Activated naive CD4-positive, alpha-beta T cell treated with anti-CD3 and anti-CD28 coated beads, Interleukin-2, amount 10 ng/mL, durations not matched to agents 7 days and 5 days (primary cell): ENCODE measurements around the gene SMIM27.
A peak's percentile ranks its signal among the peaks of the same experiment; 100 is the strongest.
"Not testable (repeated sequence)": the region's sequence is repeated elsewhere in the genome, so short reads cannot be mapped to it uniquely, and the experiment has no call there.

Source experiments
- CTCF ChIA-PET: fragments of 350-600 bp; sonication (Branson Sonifier 250); formaldehyde crosslinking; loops from one replicate; lab custom pipeline; 2021; ENCODE audit warnings: antibody characterized with exemption; lab: Charles Lee
- DNase-seq: peaks from one replicate; pipeline ENCODE4 v3.0.0-alpha.2; 2020
- H3K27ac Mint-ChIP-seq: one replicate; pipeline ENCODE4 v1.8.0; 2021; ENCODE audit warnings: mild to moderate bottlenecking, moderate library complexity, mixed read lengths
- H3K27me3 Mint-ChIP-seq: one replicate; pipeline ENCODE4 v1.8.0; 2021; ENCODE audit warnings: mild to moderate bottlenecking, mixed read lengths
- H3K36me3 Mint-ChIP-seq: one replicate; pipeline ENCODE4 v1.8.0; 2021; ENCODE audit warnings: mixed read lengths
- H3K4me1 Mint-ChIP-seq: one replicate; pipeline ENCODE4 v1.8.0; 2021; ENCODE audit warnings: mixed read lengths
- H3K4me3 Mint-ChIP-seq: one replicate; pipeline ENCODE4 v1.8.0; 2021; ENCODE audit warnings: mild to moderate bottlenecking, moderate library complexity, mixed read lengths
- H3K9me3 Mint-ChIP-seq: one replicate; pipeline ENCODE4 v1.8.0; 2021; ENCODE audit warnings: mixed read lengths

SMIM27 gene

GRCh38 chr9:32533816-32534215, 18.3 kb upstream of the SMIM27 start:
- peaks cover 12% of the 10 kb centered on the region for H3K36me3 Mint-ChIP-seq
- CTCF ChIA-PET: interaction anchor here (1.3 to 1.5 kb wide), 2 partner anchors 8 to 16 kb away, joined by 3 to 5 read pairs; partner anchors contain the start of gene RIGI
- no peak for DNase-seq

GRCh38 chr9:32543047-32543446, 9.1 kb upstream of the SMIM27 start:
- H3K27me3 Mint-ChIP-seq: no peaks in the 10 kb centered on the region
- no peak overlapping the region for H3K27ac Mint-ChIP-seq
- no peaks in the 10 kb centered on the region for H3K9me3 Mint-ChIP-seq
- CTCF ChIA-PET: no interaction called here
- peaks cover 6% of the 10 kb centered on the region for H3K4me1 Mint-ChIP-seq
- no peak for DNase-seq
- peaks cover 28% of the 10 kb centered on the region for H3K36me3 Mint-ChIP-seq
- H3K4me3 Mint-ChIP-seq: no peak overlapping the region

More at GRCh38 chr9:32533816-32534215, 18.3 kb upstream of the SMIM27 start:
- Mint-ChIP-seq H3K27me3 (no peaks in the 10 kb centered on the region), H3K4me3 (no peak overlapping the region), H3K4me1 (no peaks in the 10 kb centered on the region), H3K27ac (no peak overlapping the region), H3K9me3 (no peaks in the 10 kb centered on the region)

- no peaks in the 10 kb centered on the region for H3K9me3 Mint-ChIP-seq
- DNase-seq: no peak
- H3K27me3 Mint-ChIP-seq: no peaks in the 10 kb centered on the region
- peaks cover 27% of the 10 kb centered on the region for H3K4me1 Mint-ChIP-seq
- H3K27ac Mint-ChIP-seq: no peak overlapping the region
- no peak overlapping the region for H3K4me3 Mint-ChIP-seq
- CTCF ChIA-PET: interaction anchor here (0.7 to 1.3 kb wide), 3 partner anchors 26 to 168 kb away, joined by 3 to 5 read pairs (median 5); partner anchors contain the start of gene NDUFB6
- peaks cover 39% of the 10 kb centered on the region for H3K36me3 Mint-ChIP-seq
Measured at GRCh38 chr9:32545884-32546283, 6.2 kb upstream of the SMIM27 start.

- H3K36me3 Mint-ChIP-seq: peaks cover 29% of the 10 kb centered on the region
- H3K4me1 Mint-ChIP-seq: peaks cover 30% of the 10 kb centered on the region
- H3K27ac Mint-ChIP-seq, H3K27me3 Mint-ChIP-seq, CTCF ChIA-PET, H3K4me3 Mint-ChIP-seq, H3K9me3 Mint-ChIP-seq, DNase-seq: not testable (repeated sequence)
Measured at GRCh38 chr9:32548213-32548612, 3.9 kb upstream of the SMIM27 start.

GRCh38 chr9:32550150-32550561, 2.0 kb upstream of the SMIM27 start:
- CTCF ChIA-PET: interaction anchor here (1.0 to 3.4 kb wide), 7 partner anchors 13 to 171 kb away, joined by 3 to 20 read pairs (median 8); partner anchors contain the start of gene RIGI
- Mint-ChIP-seq H3K27ac (peak overlapping the region; percentile 84), H3K36me3 (peaks cover 24% of the 10 kb centered on the region), H3K4me3 (peak overlapping the region; percentile 87), H3K4me1 (peaks cover 36% of the 10 kb centered on the region), H3K9me3 (no peaks in the 10 kb centered on the region), H3K27me3 (no peaks in the 10 kb centered on the region)
- DNase-seq: no peak

GRCh38 chr9:32550562-32551275, 1.4 kb upstream of the SMIM27 start:
- peak; percentile 97 for DNase-seq
- H3K36me3 Mint-ChIP-seq: peaks cover 24% of the 10 kb centered on the region
- CTCF ChIA-PET: interaction anchor here (0.7 to 3.4 kb wide), 9 partner anchors 13 to 172 kb away, joined by 3 to 20 read pairs (median 6); partner anchors contain the start of gene RIGI
- peak overlapping the region; percentile 87 for H3K4me3 Mint-ChIP-seq
- no peaks in the 10 kb centered on the region for H3K27me3 Mint-ChIP-seq
- H3K27ac Mint-ChIP-seq: peak overlapping the region; percentile 99
- H3K9me3 Mint-ChIP-seq: no peaks in the 10 kb centered on the region
- H3K4me1 Mint-ChIP-seq: peaks cover 36% of the 10 kb centered on the region

- peaks cover 34% of the 10 kb centered on the region for H3K4me1 Mint-ChIP-seq
- peak overlapping the region; percentile 99 for H3K27ac Mint-ChIP-seq
- no peaks in the 10 kb centered on the region for H3K27me3 Mint-ChIP-seq
- no peaks in the 10 kb centered on the region for H3K9me3 Mint-ChIP-seq
- H3K4me3 Mint-ChIP-seq: peak overlapping the region; percentile 87
- CTCF ChIA-PET: interaction anchor here (0.7 to 3.9 kb wide), 7 partner anchors 12 to 172 kb away, joined by 3 to 20 read pairs (median 8); partner anchors contain the start of gene RIGI
- peak; percentile 57 for DNase-seq
- peaks cover 27% of the 10 kb centered on the region for H3K36me3 Mint-ChIP-seq
Measured at GRCh38 chr9:32551276-32552051, 663 bp upstream of the SMIM27 start.

- no peak overlapping the region for H3K4me3 Mint-ChIP-seq
- no peaks in the 10 kb centered on the region for H3K27me3 Mint-ChIP-seq
- H3K27ac Mint-ChIP-seq: no peak overlapping the region
- H3K9me3 Mint-ChIP-seq: no peaks in the 10 kb centered on the region
- H3K4me1 Mint-ChIP-seq: peaks cover 23% of the 10 kb centered on the region
- CTCF ChIA-PET: interaction anchor here (1.0 to 3.9 kb wide), 3 partner anchors 11 to 175 kb away, joined by 3 to 14 read pairs (median 4); no protein-coding TSS in a partner anchor
- H3K36me3 Mint-ChIP-seq: peaks cover 18% of the 10 kb centered on the region
- no peak for DNase-seq
Measured at GRCh38 chr9:32554107-32554506, 2.0 kb downstream of the SMIM27 start.

GRCh38 chr9:32554591-32554990, 2.5 kb downstream of the SMIM27 start:
- Mint-ChIP-seq H3K27ac (no peak overlapping the region), H3K4me3 (no peak overlapping the region), H3K9me3 (no peaks in the 10 kb centered on the region), H3K27me3 (no peaks in the 10 kb centered on the region), H3K36me3 (peaks cover 15% of the 10 kb centered on the region), H3K4me1 (peaks cover 21% of the 10 kb centered on the region)
- no peak for DNase-seq
- CTCF ChIA-PET: interaction anchor here (1.0 to 3.9 kb wide), 3 partner anchors 11 to 175 kb away, joined by 3 to 14 read pairs (median 4); no protein-coding TSS in a partner anchor

GRCh38 chr9:32558408-32558934, 6.3 kb downstream of the SMIM27 start:
- Mint-ChIP-seq H3K36me3 (peaks cover 8% of the 10 kb centered on the region), H3K27me3 (no peaks in the 10 kb centered on the region), H3K4me1 (peaks cover 8% of the 10 kb centered on the region), H3K4me3 (no peak overlapping the region), H3K27ac (no peak overlapping the region), H3K9me3 (no peaks in the 10 kb centered on the region)
- CTCF ChIA-PET: interaction anchor here (1.3 kb wide), 1 partner anchor 13 kb away, joined by 8 read pairs; no protein-coding TSS in a partner anchor
- no peak for DNase-seq

- Mint-ChIP-seq H3K4me3 (no peak overlapping the region), H3K9me3 (no peaks in the 10 kb centered on the region), H3K4me1 (peaks cover 13% of the 10 kb centered on the region), H3K36me3 (peaks cover 22% of the 10 kb centered on the region), H3K27ac (no peak overlapping the region), H3K27me3 (no peaks in the 10 kb centered on the region)
- no peak for DNase-seq
- CTCF ChIA-PET: interaction anchor here (1.0 to 3.9 kb wide), 3 partner anchors 12 to 187 kb away, joined by 3 to 15 read pairs (median 3); no protein-coding TSS in a partner anchor
Measured at GRCh38 chr9:32565967-32566366, 13.8 kb downstream of the SMIM27 start.

- Mint-ChIP-seq H3K4me3 (no peak overlapping the region), H3K27ac (no peak overlapping the region), H3K4me1 (peaks cover 18% of the 10 kb centered on the region), H3K27me3 (no peaks in the 10 kb centered on the region), H3K9me3 (no peaks in the 10 kb centered on the region), H3K36me3 (peaks cover 22% of the 10 kb centered on the region)
- CTCF ChIA-PET: interaction anchor here (3.9 kb wide), 1 partner anchor 187 kb away, joined by 15 read pairs; no protein-coding TSS in a partner anchor
- no peak for DNase-seq
Measured at GRCh38 chr9:32566770-32567169, 14.6 kb downstream of the SMIM27 start.

GRCh38 chr9:32570262-32570661, 18.1 kb downstream of the SMIM27 start:
- Mint-ChIP-seq H3K4me1 (peaks cover 33% of the 10 kb centered on the region), H3K9me3 (no peaks in the 10 kb centered on the region), H3K27me3 (no peaks in the 10 kb centered on the region), H3K27ac (no peak overlapping the region), H3K4me3 (no peak overlapping the region), H3K36me3 (peaks cover 21% of the 10 kb centered on the region)
- no peak for DNase-seq
- CTCF ChIA-PET: no interaction called here
